ENCODE measurements around the gene RASAL2. TPM values are rescaled to one million over a fixed set of nuclear protein-coding genes. Genes with fewer than 3 reads are reported as not detected.

Gene RASAL2
- total RNA-seq, 2 donors from 2014 or later = 9.9 to 20.4 TPM

DNA sequence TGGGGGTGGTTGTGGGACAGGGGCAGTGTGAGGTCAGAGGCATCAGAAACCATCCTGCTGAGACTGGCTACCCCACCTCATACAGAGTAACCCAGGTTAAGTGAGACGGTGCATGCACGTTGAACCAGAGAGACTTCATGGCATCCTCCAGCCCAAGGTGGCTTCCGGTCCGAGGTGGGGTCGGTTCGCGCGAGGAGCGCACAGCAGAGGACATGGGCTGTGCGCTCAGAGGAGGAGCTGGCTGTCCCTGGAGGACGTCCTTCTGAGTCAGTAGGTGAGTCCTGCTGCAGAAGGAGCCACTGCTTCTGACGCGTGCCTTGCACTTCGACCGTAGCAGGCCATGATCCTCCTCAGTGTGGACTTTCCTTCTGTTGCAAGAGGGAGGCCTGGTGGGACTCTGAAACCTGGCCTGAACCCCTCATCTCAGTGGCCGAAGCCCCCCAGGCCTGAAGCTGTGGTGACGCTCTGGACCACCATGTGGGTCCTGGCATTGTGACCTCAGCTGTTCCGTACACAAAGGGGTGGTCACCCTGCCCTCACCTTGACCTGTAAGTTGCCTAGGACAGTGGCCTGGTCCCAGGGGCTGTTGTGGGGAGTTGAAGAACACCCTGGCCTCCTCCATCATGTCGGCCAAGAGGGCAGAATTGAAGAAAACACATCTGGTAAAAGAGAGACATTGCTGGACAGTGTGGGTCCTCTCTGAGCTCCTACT, 418.8 kb downstream of the RASAL2 start, which contains the start of gene TEX35:
Gene TEX35, plus strand, starts transcription at position 544 of the 712 bp plus-strand sequence. Its CDS starts 80 bp downstream, at position 624.
- no peaks in the 10 kb centered on the region for H3K4me1 ChIP-seq
- ATAC-seq (no peak), DNase-seq (no peak)
- WGBS, 2 donors = 86 to 89% methylated on average over 12 to 19 of the region's 19 CpGs
- TF ChIP-seq, protein P1, sequence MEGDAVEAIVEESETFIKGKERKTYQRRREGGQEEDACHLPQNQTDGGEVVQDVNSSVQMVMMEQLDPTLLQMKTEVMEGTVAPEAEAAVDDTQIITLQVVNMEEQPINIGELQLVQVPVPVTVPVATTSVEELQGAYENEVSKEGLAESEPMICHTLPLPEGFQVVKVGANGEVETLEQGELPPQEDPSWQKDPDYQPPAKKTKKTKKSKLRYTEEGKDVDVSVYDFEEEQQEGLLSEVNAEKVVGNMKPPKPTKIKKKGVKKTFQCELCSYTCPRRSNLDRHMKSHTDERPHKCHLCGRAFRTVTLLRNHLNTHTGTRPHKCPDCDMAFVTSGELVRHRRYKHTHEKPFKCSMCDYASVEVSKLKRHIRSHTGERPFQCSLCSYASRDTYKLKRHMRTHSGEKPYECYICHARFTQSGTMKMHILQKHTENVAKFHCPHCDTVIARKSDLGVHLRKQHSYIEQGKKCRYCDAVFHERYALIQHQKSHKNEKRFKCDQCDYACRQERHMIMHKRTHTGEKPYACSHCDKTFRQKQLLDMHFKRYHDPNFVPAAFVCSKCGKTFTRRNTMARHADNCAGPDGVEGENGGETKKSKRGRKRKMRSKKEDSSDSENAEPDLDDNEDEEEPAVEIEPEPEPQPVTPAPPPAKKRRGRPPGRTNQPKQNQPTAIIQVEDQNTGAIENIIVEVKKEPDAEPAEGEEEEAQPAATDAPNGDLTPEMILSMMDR (IDR thresholded peaks at IDR 0.05) = no peak
- TF ChIP-seq POLR2A (IDR thresholded peaks at IDR 0.05) = no peak
- H3K4me3 ChIP-seq = no peak within 1 kb of the TSS
- no peaks in the 10 kb centered on the region for H3K27me3 ChIP-seq
- H3K36me3 ChIP-seq (replicated peaks in 1 of 2; ENCODE audit: insufficient read depth in 1 of 2, low read depth in 2 of 2) = no peaks in the 10 kb centered on the region
- H3K9me3 ChIP-seq = no peaks in the 10 kb centered on the region
- no peak within 1 kb of the TSS for H3K27ac ChIP-seq
- intact Hi-C loops (cut with DNase I) = no loop called here

DNA sequence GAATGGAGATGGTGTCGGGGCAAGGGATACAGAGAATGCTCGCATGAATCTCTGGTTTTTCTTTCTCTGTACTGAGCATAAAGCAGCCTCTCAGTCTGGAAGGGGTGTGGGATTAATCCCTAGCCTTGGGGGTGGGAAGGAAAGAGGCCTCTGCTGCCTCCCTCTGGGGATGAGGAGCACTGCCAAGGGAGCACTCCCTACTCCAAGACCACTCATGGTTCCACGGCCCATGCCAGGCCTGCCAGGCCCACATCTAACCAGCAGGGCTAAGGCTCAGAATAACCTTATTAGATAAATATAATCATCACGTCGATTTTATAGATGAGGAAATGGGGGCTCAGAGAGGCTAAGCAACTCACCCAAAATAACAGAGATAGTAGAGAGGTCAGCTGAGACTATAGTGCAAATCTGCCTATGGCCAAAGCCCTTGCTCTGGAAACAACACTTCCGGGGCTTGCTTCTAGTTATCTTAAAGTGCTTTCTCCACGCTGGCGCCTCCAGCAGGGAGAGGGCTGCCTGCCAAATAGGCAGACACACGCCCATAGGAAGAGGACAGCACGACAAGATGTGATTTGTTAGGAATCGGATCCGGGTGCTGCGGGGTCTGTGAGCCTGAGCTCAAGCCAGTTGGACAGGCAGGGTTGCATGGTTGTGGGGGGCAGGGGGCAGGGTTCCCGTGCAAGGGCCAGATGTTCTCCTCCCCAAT, 419.5 kb downstream of the RASAL2 start:
- no peaks in the 10 kb centered on the region for H3K9me3 ChIP-seq
- no peaks in the 10 kb centered on the region for H3K36me3 ChIP-seq (replicated peaks in 1 of 2; ENCODE audit: insufficient read depth in 1 of 2, low read depth in 2 of 2)
- intact Hi-C loops (cut with DNase I) = no loop called here
- no peak for ATAC-seq
- H3K4me1 ChIP-seq = no peaks in the 10 kb centered on the region
- 66 to 75% methylated on average over 14 of the region's 14 CpGs for WGBS, 2 donors
- H3K27me3 ChIP-seq = no peaks in the 10 kb centered on the region
- no peak for DNase-seq
- TF ChIP-seq, protein P1 (IDR thresholded peaks at IDR 0.05) = no peak
- no peak for TF ChIP-seq POLR2A (IDR thresholded peaks at IDR 0.05)
- no peak overlapping the region for H3K4me3 ChIP-seq
- no peak overlapping the region for H3K27ac ChIP-seq

DNA sequence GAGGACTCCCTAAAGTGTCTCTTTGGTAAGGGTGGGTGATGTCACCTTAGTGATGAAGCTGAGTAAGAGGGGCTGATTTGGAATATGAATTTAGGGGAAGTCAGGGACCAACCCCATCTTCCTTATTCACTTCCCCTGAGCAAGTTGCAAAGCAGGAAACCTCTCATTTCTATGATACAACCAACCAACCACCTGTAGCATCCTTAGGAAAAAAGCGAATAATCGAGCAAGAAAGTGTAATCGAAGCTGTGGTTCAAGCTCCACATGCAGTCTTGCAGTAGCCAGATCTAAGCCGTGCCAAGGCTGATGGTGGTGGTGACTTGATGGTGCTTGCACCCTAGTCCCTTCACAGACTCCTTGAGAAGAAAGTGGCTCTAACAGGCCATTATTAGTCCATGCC, 422.2 kb downstream of the RASAL2 start:
- ATAC-seq = no peak
- H3K4me1 ChIP-seq = no peaks in the 10 kb centered on the region
- no peaks in the 10 kb centered on the region for H3K27me3 ChIP-seq
- 81 to 89% methylated on average over 4 of the region's 4 CpGs for WGBS, 2 donors
- H3K9me3 ChIP-seq = no peaks in the 10 kb centered on the region
- intact Hi-C loops (cut with DNase I) = no loop called here
- H3K27ac ChIP-seq = no peak overlapping the region
- H3K36me3 ChIP-seq (replicated peaks in 1 of 2; ENCODE audit: insufficient read depth in 1 of 2, low read depth in 2 of 2) = no peaks in the 10 kb centered on the region
- no peak for DNase-seq
- H3K4me3 ChIP-seq = no peak overlapping the region
- no peak for TF ChIP-seq POLR2A (IDR thresholded peaks at IDR 0.05)
- TF ChIP-seq, protein P1 (IDR thresholded peaks at IDR 0.05) = no peak

DNA sequence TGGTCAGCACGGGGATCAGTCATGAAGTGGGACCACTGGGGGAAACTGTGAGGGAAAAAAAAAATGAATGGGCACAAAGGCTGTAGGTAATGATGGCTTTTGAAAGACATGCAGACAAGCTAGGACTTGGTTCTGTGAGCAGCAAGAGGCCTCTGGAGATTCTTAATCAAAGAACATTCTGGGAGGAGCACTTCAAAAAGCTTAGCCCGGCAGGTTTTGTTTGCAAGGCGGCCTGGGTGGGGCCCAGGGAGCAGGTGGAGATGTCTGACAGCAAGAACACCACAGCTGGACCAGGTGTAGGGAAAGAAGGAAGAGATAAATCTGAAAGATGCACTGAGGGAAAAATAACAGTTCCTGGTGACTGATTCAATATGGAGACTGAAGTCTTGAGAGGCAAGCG, 425.0 kb downstream of the RASAL2 start:
- intact Hi-C loops (cut with DNase I) = no loop called here
- ATAC-seq = no peak

More for the DNA sequence above, 425.0 kb downstream of the RASAL2 start:
- TF ChIP-seq POLR2A (IDR thresholded peaks at IDR 0.05) = no peak
- TF ChIP-seq, protein P1 (IDR thresholded peaks at IDR 0.05) = no peak
- no peak overlapping the region for H3K4me3 ChIP-seq
- no peaks in the 10 kb centered on the region for H3K4me1 ChIP-seq
- H3K9me3 ChIP-seq = no peaks in the 10 kb centered on the region
- no peaks in the 10 kb centered on the region for H3K27me3 ChIP-seq
- DNase-seq = no peak
- H3K36me3 ChIP-seq (replicated peaks in 1 of 2; ENCODE audit: insufficient read depth in 1 of 2, low read depth in 2 of 2) = no peaks in the 10 kb centered on the region
- WGBS, 2 donors = 70 to 71% methylated on average over 4 of the region's 4 CpGs
- H3K27ac ChIP-seq = no peak overlapping the region
